Stimulated activated effector memory CD8-positive, alpha-beta T cell treated with anti-CD3 and anti-CD28 coated beads, Interleukin-12 subunit alpha, Interleukin-12 subunit beta, amount 100 ng/mL, for 72 hours (primary cell): ENCODE measurements around the gene TMEM33.

Experiments used
- ATAC-seq: fragments of 150-1000 bp; cut with Tn5 transposase; 2 replicates; pipeline ENCODE4 v1.10.0; 2021
- DNase-seq, 2 donors: peaks; one replicate each; pipeline ENCODE4 v3.0.0; 2021 to 2022; ENCODE audit warnings: low spot score in 2 of 2
- H3K27ac Mint-ChIP-seq: one replicate; pipeline ENCODE4 v1.8.0; 2022; ENCODE audit warnings: mild to moderate bottlenecking, mixed read lengths
- H3K36me3 Mint-ChIP-seq: one replicate; pipeline ENCODE4 v1.8.0; 2022; ENCODE audit warnings: mild to moderate bottlenecking, mixed read lengths
- H3K4me1 Mint-ChIP-seq: one replicate; pipeline ENCODE4 v1.8.0; 2022; ENCODE audit warnings: mixed read lengths
- H3K4me3 Mint-ChIP-seq: one replicate; pipeline ENCODE4 v1.8.0; 2022; ENCODE audit warnings: mild to moderate bottlenecking, mixed read lengths
- H3K9me3 Mint-ChIP-seq: one replicate; pipeline ENCODE4 v1.8.0; 2022; ENCODE audit warnings: mixed read lengths

The TMEM33 gene

GRCh38 chr4:41927796-41928499 lies 7.3 kb upstream of the TMEM33 start:
- no peak overlapping the region for H3K4me3 Mint-ChIP-seq
- no peaks in the 10 kb centered on the region for H3K9me3 Mint-ChIP-seq
- ATAC-seq (no peak), DNase-seq (no peak)
- no peaks in the 10 kb centered on the region for H3K36me3 Mint-ChIP-seq
- H3K4me1 Mint-ChIP-seq, result no peaks in the 10 kb centered on the region
- no peak overlapping the region for H3K27ac Mint-ChIP-seq

- ATAC-seq (no peak), DNase-seq (no peak)
- H3K4me3 Mint-ChIP-seq, result no peak overlapping the region
Measured at GRCh38 chr4:41930139-41930831, 4.9 kb upstream of the TMEM33 start.

DNA sequence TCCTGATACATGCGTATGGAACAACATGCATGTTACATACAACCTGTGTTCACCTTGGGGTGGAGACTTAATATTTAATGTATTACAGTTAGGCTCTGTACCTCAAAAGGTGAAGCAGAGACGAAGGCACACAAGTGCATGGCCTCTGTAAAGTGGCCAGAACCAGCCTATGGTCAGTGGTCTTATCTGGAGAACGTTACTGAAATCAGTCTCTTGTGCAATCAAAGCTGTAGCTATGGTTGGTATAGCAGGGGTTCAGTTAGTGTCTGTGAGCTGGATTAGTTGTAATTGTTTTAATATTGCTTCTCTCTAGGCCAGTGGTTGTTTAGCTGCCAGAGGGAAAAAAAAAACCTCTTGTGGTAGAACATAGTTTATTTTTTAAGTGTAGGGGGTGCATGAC lies 2.2 kb upstream of the TMEM33 start:
- no peak for ATAC-seq
- Mint-ChIP-seq H3K27ac (no peak overlapping the region), H3K36me3 (peaks cover 30% of the 10 kb centered on the region), H3K4me1 (peaks cover 27% of the 10 kb centered on the region), H3K9me3 (peaks cover 5% of the 10 kb centered on the region), H3K4me3 (no peak overlapping the region)
- no peak for DNase-seq

More at GRCh38 chr4:41930139-41930831, 4.9 kb upstream of the TMEM33 start:
- H3K4me1 Mint-ChIP-seq, result peaks cover 7% of the 10 kb centered on the region
- peaks cover 5% of the 10 kb centered on the region for H3K9me3 Mint-ChIP-seq
- H3K36me3 Mint-ChIP-seq, result peaks cover 3% of the 10 kb centered on the region
- no peak overlapping the region for H3K27ac Mint-ChIP-seq

DNA sequence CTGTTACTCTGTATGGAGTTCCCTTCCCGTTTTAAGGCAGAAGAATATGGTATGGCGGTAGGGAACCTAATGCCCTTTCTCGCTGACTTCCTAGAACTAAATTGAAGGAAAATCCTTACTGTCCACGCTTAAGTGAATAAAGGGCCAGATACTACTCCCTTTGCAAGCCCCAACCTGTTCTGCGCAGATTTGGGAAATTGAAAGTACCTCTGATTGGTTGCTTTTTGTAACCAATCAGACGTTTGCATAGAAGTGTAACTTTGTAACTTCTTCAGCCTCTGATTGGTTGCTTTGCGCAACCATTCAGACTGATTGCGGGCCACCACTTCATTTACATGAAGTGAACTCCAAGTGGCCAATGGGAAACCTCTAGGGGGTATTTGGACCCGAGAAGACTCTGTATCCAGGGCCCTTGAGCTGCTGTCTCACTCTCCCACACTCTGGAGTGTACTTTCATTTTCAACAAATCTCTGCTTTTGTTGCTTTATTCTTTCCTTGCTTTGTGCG lies 1.2 kb upstream of the TMEM33 start:
- DNase-seq (no peak), ATAC-seq (no peak)
- Mint-ChIP-seq H3K4me3 (peak overlapping the region; percentile 96), H3K36me3 (peaks cover 40% of the 10 kb centered on the region), H3K4me1 (peaks cover 28% of the 10 kb centered on the region), H3K9me3 (peaks cover 5% of the 10 kb centered on the region), H3K27ac (peak overlapping the region; percentile 97)

DNA sequence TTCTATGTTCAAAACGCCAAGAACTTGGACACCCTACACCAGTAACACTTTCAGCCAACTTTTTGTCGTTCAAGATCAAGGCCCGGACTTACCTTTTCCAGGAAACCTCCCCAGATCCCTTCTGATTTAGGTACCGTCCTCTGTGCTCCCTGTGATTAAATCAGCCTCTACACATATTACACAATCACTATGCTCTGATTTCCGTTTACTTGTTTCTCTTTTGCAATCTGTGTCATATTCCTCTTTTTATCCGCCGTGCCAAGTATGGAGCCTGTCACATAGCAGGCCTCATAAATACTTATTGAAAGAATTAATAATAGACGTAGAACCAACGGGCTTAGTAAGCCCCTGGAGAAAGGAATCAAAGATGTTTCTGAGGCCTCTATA lies 722 bp upstream of the TMEM33 start:
- H3K36me3 Mint-ChIP-seq, result peaks cover 45% of the 10 kb centered on the region
- H3K27ac Mint-ChIP-seq, result peak overlapping the region; percentile 97
- H3K4me3 Mint-ChIP-seq, result peak overlapping the region; percentile 96
- DNase-seq (no peak), ATAC-seq (no peak)
- peaks cover 29% of the 10 kb centered on the region for H3K4me1 Mint-ChIP-seq
- H3K9me3 Mint-ChIP-seq, result peaks cover 5% of the 10 kb centered on the region

DNA sequence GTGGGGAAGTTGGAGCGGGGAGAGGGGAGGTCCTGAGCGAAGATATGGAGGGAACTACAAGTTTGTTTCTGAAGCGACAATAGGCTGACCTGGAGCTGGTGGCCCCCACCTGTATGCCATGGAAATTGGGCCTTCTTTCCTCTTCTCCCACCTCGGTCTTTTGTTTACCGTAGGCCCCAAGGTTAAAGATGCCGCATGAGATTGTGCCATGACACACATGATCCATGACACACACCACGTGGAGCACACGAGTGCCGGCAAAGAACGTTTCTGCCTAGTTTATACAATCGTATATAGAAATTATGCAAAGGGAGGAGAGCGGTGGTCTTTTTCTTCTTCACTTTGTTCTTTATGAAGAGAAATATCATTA lies 408 bp downstream of the TMEM33 start:
- H3K4me3 Mint-ChIP-seq, result peak overlapping the region; percentile 96
- H3K27ac Mint-ChIP-seq, result peak overlapping the region; percentile 97
- peaks cover 33% of the 10 kb centered on the region for H3K4me1 Mint-ChIP-seq
- DNase-seq (no peak), ATAC-seq (peak; percentile 77)
- peaks cover 5% of the 10 kb centered on the region for H3K9me3 Mint-ChIP-seq
- peaks cover 56% of the 10 kb centered on the region for H3K36me3 Mint-ChIP-seq

GRCh38 chr4:41939016-41939626 lies 3.9 kb downstream of the TMEM33 start:
- Mint-ChIP-seq H3K4me1 (peaks cover 33% of the 10 kb centered on the region), H3K36me3 (peaks cover 91% of the 10 kb centered on the region)

GRCh38 chr4:41940834-41941233 lies 5.6 kb downstream of the TMEM33 start:
- Mint-ChIP-seq H3K4me3 (no peak overlapping the region), H3K27ac (no peak overlapping the region), H3K4me1 (peaks cover 21% of the 10 kb centered on the region), H3K9me3 (no peaks in the 10 kb centered on the region), H3K36me3 (peaks cover 100% of the 10 kb centered on the region)
- no peak for DNase-seq
- no peak for ATAC-seq

More at GRCh38 chr4:41939016-41939626, 3.9 kb downstream of the TMEM33 start:
- ATAC-seq (no peak), DNase-seq (no peak)
- Mint-ChIP-seq H3K4me3 (no peak overlapping the region), H3K9me3 (peaks cover 5% of the 10 kb centered on the region), H3K27ac (no peak overlapping the region)

DNA sequence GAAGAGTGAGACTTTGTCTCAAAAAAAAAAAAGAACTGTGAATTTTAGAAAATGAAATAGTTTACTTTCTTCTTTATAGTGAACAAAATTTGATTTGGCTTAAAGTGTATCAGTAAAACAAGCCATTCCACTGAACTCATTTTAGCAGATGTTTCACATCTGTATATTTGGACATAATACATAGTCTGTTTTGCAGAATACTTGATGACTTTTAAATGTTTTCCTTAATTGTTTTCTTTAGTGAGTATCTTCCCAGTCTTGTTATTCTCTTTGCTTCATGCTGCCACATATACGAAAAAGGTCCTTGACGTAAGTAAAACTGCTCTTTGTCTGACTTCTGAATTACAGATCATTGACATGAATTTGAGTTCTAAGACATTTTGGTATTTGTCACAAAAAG lies 8.3 kb downstream of the TMEM33 start:
- Mint-ChIP-seq H3K36me3 (peaks cover 100% of the 10 kb centered on the region), H3K9me3 (no peaks in the 10 kb centered on the region), H3K4me3 (no peak overlapping the region), H3K4me1 (peaks cover 5% of the 10 kb centered on the region), H3K27ac (no peak overlapping the region)
- DNase-seq (no peak), ATAC-seq (no peak)

- peaks cover 100% of the 10 kb centered on the region for H3K36me3 Mint-ChIP-seq
- no peak overlapping the region for H3K4me3 Mint-ChIP-seq
- no peak overlapping the region for H3K27ac Mint-ChIP-seq
- no peaks in the 10 kb centered on the region for H3K9me3 Mint-ChIP-seq
- ATAC-seq (no peak), DNase-seq (no peak)
- H3K4me1 Mint-ChIP-seq, result peaks cover 5% of the 10 kb centered on the region
Measured at GRCh38 chr4:41944089-41944488, 8.9 kb downstream of the TMEM33 start.

GRCh38 chr4:41949531-41949930 lies 14.3 kb downstream of the TMEM33 start:
- no peaks in the 10 kb centered on the region for H3K9me3 Mint-ChIP-seq
- H3K4me1 Mint-ChIP-seq, result peaks cover 6% of the 10 kb centered on the region
- no peak overlapping the region for H3K4me3 Mint-ChIP-seq
- ATAC-seq, result no peak
- H3K27ac Mint-ChIP-seq, result peak overlapping the region; percentile 38
- DNase-seq, result no peak
- peaks cover 100% of the 10 kb centered on the region for H3K36me3 Mint-ChIP-seq

GRCh38 chr4:41957634-41958033 lies 22.4 kb downstream of the TMEM33 start:
- ATAC-seq (no peak), DNase-seq (no peak)
- H3K9me3 Mint-ChIP-seq, result no peaks in the 10 kb centered on the region
- H3K4me3 Mint-ChIP-seq, result no peak overlapping the region
- no peaks in the 10 kb centered on the region for H3K4me1 Mint-ChIP-seq
- peaks cover 46% of the 10 kb centered on the region for H3K36me3 Mint-ChIP-seq
- H3K27ac Mint-ChIP-seq, result no peak overlapping the region

GRCh38 chr4:41963105-41963504 lies 27.9 kb downstream of the TMEM33 start:
- no peak overlapping the region for H3K27ac Mint-ChIP-seq
- H3K4me1 Mint-ChIP-seq, result no peaks in the 10 kb centered on the region
- ATAC-seq, result no peak

GRCh38 chr4:41964401-41964800 lies 29.2 kb downstream of the TMEM33 start:
- no peaks in the 10 kb centered on the region for H3K4me1 Mint-ChIP-seq
- no peak for DNase-seq
- H3K9me3 Mint-ChIP-seq, result peaks cover 4% of the 10 kb centered on the region
- no peak overlapping the region for H3K4me3 Mint-ChIP-seq
- H3K27ac Mint-ChIP-seq, result no peak overlapping the region
- no peak for ATAC-seq
- no peaks in the 10 kb centered on the region for H3K36me3 Mint-ChIP-seq

More at GRCh38 chr4:41963105-41963504, 27.9 kb downstream of the TMEM33 start:
- Mint-ChIP-seq H3K4me3 (no peak overlapping the region), H3K9me3 (no peaks in the 10 kb centered on the region), H3K36me3 (no peaks in the 10 kb centered on the region)
- no peak for DNase-seq

GRCh38 chr4:41967392-41967791 lies 32.2 kb downstream of the TMEM33 start:
- no peaks in the 10 kb centered on the region for H3K4me1 Mint-ChIP-seq
- H3K27ac Mint-ChIP-seq, result no peak overlapping the region
- no peaks in the 10 kb centered on the region for H3K36me3 Mint-ChIP-seq
- DNase-seq (no peak), ATAC-seq (no peak)
- H3K9me3 Mint-ChIP-seq, result peaks cover 4% of the 10 kb centered on the region
- H3K4me3 Mint-ChIP-seq, result no peak overlapping the region

- Mint-ChIP-seq H3K4me1 (no peaks in the 10 kb centered on the region), H3K36me3 (no peaks in the 10 kb centered on the region), H3K27ac (no peak overlapping the region), H3K4me3 (no peak overlapping the region), H3K9me3 (peaks cover 4% of the 10 kb centered on the region)
- ATAC-seq (no peak), DNase-seq (no peak)
Measured at GRCh38 chr4:41969671-41970070, 34.4 kb downstream of the TMEM33 start.
